ENCODE measurements around the gene SBNO1. TPM values are rescaled to one million over a fixed set of nuclear protein-coding genes. Genes with fewer than 3 reads are reported as not detected.

The SBNO1 gene
- total and polyA plus RNA-seq, 2 donors (not counting 1 experiment from before 2014, with no cell fraction given), result 5.9 to 47.5 TPM

DNA sequence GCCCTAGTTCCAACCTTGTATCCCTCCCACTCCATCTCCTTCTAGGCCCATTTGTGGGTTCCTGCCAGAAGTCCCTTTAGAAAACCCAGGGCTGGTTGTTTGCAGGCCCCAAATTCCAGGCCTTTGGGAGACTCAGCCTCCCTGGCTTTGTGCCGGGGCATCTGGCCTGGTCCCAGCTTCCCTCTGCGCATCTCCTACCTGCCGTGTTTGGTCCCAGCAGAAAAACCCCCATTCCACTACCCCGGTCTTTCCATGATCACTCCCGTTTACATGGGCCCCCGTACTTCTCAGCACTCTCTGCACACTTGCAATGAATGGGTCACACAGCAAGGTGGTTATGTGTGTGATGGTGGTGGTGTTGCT, 34.6 kb upstream of the SBNO1 start:
- 100% methylated on average over 3 of the region's 6 CpGs for WGBS (ENCODE audit: insufficient coverage)
- Histone ChIP-seq H3K79me2 (ENCODE audit: control insufficient read depth, insufficient read depth, low read length) (peaks cover 68% of the 10 kb centered on the region), H3K27me3 (replicated peaks in 1 of 4; ENCODE audit: control extremely low read depth in 1 of 4, control insufficient read depth in 3 of 4, insufficient read depth in 4 of 4, low read length in 3 of 4) (no peaks in the 10 kb centered on the region), H3K4me3 (ENCODE audit: control extremely low read depth in 1 of 5, extremely low read depth in 1 of 5, insufficient read depth in 1 of 5, low read depth in 2 of 5, low read length in 4 of 5) (no peak overlapping the region), H3K27ac (ENCODE audit: low read length in 2 of 2) (no peak overlapping the region), H4K20me1 (ENCODE audit: control insufficient read depth, insufficient read depth, low read length, poor library complexity, severe bottlenecking) (peaks cover 18% of the 10 kb centered on the region), H3K4me1 (ENCODE audit: control insufficient read depth in 2 of 2, insufficient read depth in 2 of 2, low read length in 2 of 2) (no peaks in the 10 kb centered on the region), H2AFZ (ENCODE audit: insufficient read depth, low read depth, low read length, poor library complexity, severe bottlenecking) (no peak overlapping the region), H3K9ac (ENCODE audit: low read length) (no peak overlapping the region), H3K36me3 (replicated peaks in 1 of 2; ENCODE audit: control extremely low read depth in 1 of 2, control insufficient read depth in 1 of 2, extremely low read depth in 1 of 2, insufficient read depth in 2 of 2, low read length in 1 of 2) (peaks cover 16 to 57% of the 10 kb centered on the region in 2 experiments), H3K4me2 (replicated peaks; ENCODE audit: low read depth, low read length, poor library complexity, severe bottlenecking) (no peak overlapping the region), H3K9me3 (ENCODE audit: control extremely low read depth in 1 of 3, control insufficient read depth in 2 of 3, insufficient read depth in 1 of 3, low read length in 2 of 3) (no peaks in the 10 kb centered on the region)
- no peaks in the 10 kb centered on the region for H3K9me3 Mint-ChIP-seq (ENCODE audit: insufficient read depth)
- H3K4me3 Mint-ChIP-seq, result no peak overlapping the region
- H3K4me1 Mint-ChIP-seq, result peaks cover 5% of the 10 kb centered on the region
- no peaks in the 10 kb centered on the region for H3K27me3 Mint-ChIP-seq
- DNase-seq (no peak), ATAC-seq (ENCODE audit: low read depth) (no peak)
- ChIA-PET CTCF (no interaction called here), POLR2A (no interaction called here)
- intact Hi-C loops (cut with micrococcal nuclease), result no loop called here
- H3K27ac Mint-ChIP-seq, result no peak overlapping the region
- TF ChIP-seq EZH2 (IDR thresholded peaks at IDR 0.05; ENCODE audit: borderline replicate concordance, insufficient read depth, low read depth, low read length, poor library complexity, severe bottlenecking), result no peak
- TF ChIP-seq, protein P1, sequence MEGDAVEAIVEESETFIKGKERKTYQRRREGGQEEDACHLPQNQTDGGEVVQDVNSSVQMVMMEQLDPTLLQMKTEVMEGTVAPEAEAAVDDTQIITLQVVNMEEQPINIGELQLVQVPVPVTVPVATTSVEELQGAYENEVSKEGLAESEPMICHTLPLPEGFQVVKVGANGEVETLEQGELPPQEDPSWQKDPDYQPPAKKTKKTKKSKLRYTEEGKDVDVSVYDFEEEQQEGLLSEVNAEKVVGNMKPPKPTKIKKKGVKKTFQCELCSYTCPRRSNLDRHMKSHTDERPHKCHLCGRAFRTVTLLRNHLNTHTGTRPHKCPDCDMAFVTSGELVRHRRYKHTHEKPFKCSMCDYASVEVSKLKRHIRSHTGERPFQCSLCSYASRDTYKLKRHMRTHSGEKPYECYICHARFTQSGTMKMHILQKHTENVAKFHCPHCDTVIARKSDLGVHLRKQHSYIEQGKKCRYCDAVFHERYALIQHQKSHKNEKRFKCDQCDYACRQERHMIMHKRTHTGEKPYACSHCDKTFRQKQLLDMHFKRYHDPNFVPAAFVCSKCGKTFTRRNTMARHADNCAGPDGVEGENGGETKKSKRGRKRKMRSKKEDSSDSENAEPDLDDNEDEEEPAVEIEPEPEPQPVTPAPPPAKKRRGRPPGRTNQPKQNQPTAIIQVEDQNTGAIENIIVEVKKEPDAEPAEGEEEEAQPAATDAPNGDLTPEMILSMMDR (IDR thresholded peaks at IDR 0.05), result no peak

DNA sequence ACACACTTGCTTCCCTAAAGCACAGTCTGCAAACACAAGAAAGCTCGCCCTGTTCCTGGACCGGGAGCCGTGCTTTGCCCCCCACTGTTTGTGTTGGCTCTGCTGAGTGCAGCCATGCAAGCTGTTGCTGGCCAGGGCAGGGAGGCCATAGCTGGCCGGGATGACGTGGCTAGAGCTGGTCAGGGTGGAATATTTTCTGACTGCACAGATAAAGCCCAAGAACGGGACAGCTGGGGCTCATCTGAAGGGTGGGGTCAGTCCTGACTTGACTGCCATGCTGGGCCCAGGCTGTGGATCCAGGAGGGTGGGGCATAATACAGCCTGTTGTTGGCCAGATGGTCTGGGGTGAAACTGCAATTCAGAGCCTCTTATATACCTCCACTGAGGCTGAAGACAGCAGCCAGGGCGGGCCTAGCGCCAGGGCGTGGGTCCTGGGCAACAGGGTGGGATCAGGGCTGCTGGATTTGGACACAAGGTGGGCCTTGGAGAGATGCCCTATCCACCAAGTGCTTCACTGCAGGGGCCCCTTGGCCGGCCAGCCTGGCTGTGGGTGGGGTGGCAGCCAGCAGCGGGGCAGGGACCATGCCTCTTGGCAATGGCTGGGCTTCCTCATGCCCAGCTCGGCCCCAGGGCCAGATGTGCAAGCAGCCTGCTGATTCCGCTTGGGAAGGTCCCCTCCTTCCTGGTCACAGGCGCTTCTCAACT, 34.1 kb upstream of the SBNO1 start:
- POLR2A ChIA-PET, result no interaction called here
- no peaks in the 10 kb centered on the region for H3K27me3 ChIP-seq (replicated peaks in 1 of 4; ENCODE audit: control extremely low read depth in 1 of 4, control insufficient read depth in 3 of 4, insufficient read depth in 4 of 4, low read length in 3 of 4)

More for the DNA sequence above, 34.1 kb upstream of the SBNO1 start:
- 93% methylated on average over 14 of the region's 14 CpGs for WGBS (ENCODE audit: insufficient coverage)
- H3K9ac ChIP-seq (ENCODE audit: low read length), result no peak overlapping the region
- no peak overlapping the region for H3K4me2 ChIP-seq (replicated peaks; ENCODE audit: low read depth, low read length, poor library complexity, severe bottlenecking)
- TF ChIP-seq EZH2 (IDR thresholded peaks at IDR 0.05; ENCODE audit: borderline replicate concordance, insufficient read depth, low read depth, low read length, poor library complexity, severe bottlenecking), result no peak
- TF ChIP-seq, protein P1 (IDR thresholded peaks at IDR 0.05), result no peak
- Mint-ChIP-seq H3K27me3 (no peaks in the 10 kb centered on the region), H3K27ac (no peak overlapping the region), H3K9me3 (ENCODE audit: insufficient read depth) (no peaks in the 10 kb centered on the region), H3K4me3 (no peak overlapping the region), H3K4me1 (peaks cover 5% of the 10 kb centered on the region)
- intact Hi-C loops (cut with micrococcal nuclease), result no loop called here
- CTCF ChIA-PET, result no interaction called here
- peaks cover 18% of the 10 kb centered on the region for H4K20me1 ChIP-seq (ENCODE audit: control insufficient read depth, insufficient read depth, low read length, poor library complexity, severe bottlenecking)
- H3K36me3 ChIP-seq (replicated peaks in 1 of 2; ENCODE audit: control extremely low read depth in 1 of 2, control insufficient read depth in 1 of 2, extremely low read depth in 1 of 2, insufficient read depth in 2 of 2, low read length in 1 of 2), result peaks cover 16 to 53% of the 10 kb centered on the region in 2 experiments
- ATAC-seq (ENCODE audit: low read depth) (no peak), DNase-seq (no peak)
- H3K27ac ChIP-seq (ENCODE audit: low read length in 2 of 2), result no peak overlapping the region
- H2AFZ ChIP-seq (ENCODE audit: insufficient read depth, low read depth, low read length, poor library complexity, severe bottlenecking), result no peak overlapping the region
- H3K9me3 ChIP-seq (ENCODE audit: control extremely low read depth in 1 of 3, control insufficient read depth in 2 of 3, insufficient read depth in 1 of 3, low read length in 2 of 3), result no peaks in the 10 kb centered on the region
- H3K4me3 ChIP-seq (ENCODE audit: control extremely low read depth in 1 of 5, extremely low read depth in 1 of 5, insufficient read depth in 1 of 5, low read depth in 2 of 5, low read length in 4 of 5), result no peak overlapping the region
- H3K79me2 ChIP-seq (ENCODE audit: control insufficient read depth, insufficient read depth, low read length), result peaks cover 70% of the 10 kb centered on the region
- no peaks in the 10 kb centered on the region for H3K4me1 ChIP-seq (ENCODE audit: control insufficient read depth in 2 of 2, insufficient read depth in 2 of 2, low read length in 2 of 2)
